ENCODE measurements around the gene TIMM22. TPM values are rescaled to one million over a fixed set of nuclear protein-coding genes. Genes with fewer than 3 reads are reported as not detected.
A peak's percentile ranks its signal among the peaks of the same experiment; 100 is the strongest.
"Not testable (repeated sequence)": the region's sequence is repeated elsewhere in the genome, so short reads cannot be mapped to it uniquely, and the experiment has no call there.

The TIMM22 gene
- total RNA-seq, result 10 to 100 TPM; 11.6 to 12.9 (median 12.6) TPM

- TF ChIP-seq EP300 (IDR thresholded peaks at IDR 0.05) (no peak), CTCF (IDR thresholded peaks at IDR 0.05) (peak; percentile 92 to 94), POLR2AphosphoS5 (IDR thresholded peaks at IDR 0.05) (peak in 2 of 3 donors; percentile 69 to 89), POLR2A (IDR thresholded peaks at IDR 0.05) (peak in 1 of 2 donors; percentile 60)
- DNase-seq (ENCODE audit: low spot score in 2 of 2), result peak; percentile 94 to 96
- H3K36me3 ChIP-seq, result peaks cover 17% of the 10 kb centered on the region
- no peaks in the 10 kb centered on the region for H3K9me3 ChIP-seq
- H3K27me3 ChIP-seq, result no peaks in the 10 kb centered on the region
- peak within 1 kb of the TSS; percentile 87 for H3K27ac ChIP-seq
- WGBS, result under 1% methylated on average over 47 of the region's 71 CpGs
- peaks cover 35% of the 10 kb centered on the region for H3K4me1 ChIP-seq
- H3K4me3 ChIP-seq, result peak within 1 kb of the TSS; percentile 94
These were observed at the start of gene TIMM22 for GRCh38 chr17:996554-997344. TSS of gene TIMM22 (plus strand) at chr17:997129. CDS start at chr17:997143, 14 bp downstream.

GRCh38 chr17:948284-948852 lies 48.6 kb upstream of the TIMM22 start:
- Histone ChIP-seq H3K4me3 (no peak overlapping the region), H3K4me1 (peaks cover 21% of the 10 kb centered on the region), H3K9me3 (no peaks in the 10 kb centered on the region), H3K27ac (no peak overlapping the region), H3K36me3 (peaks cover 7% of the 10 kb centered on the region), H3K27me3 (no peaks in the 10 kb centered on the region)
- WGBS, result 37% methylated on average over 25 of the region's 25 CpGs
- DNase-seq (ENCODE audit: low spot score in 2 of 2), result no peak
- TF ChIP-seq EP300 (IDR thresholded peaks at IDR 0.05) (no peak), POLR2AphosphoS5 (IDR thresholded peaks at IDR 0.05) (no peak), CTCF (IDR thresholded peaks at IDR 0.05) (no peak), POLR2A (IDR thresholded peaks at IDR 0.05) (no peak)

- Histone ChIP-seq H3K4me3 (no peak overlapping the region), H3K27ac (no peak overlapping the region), H3K9me3 (no peaks in the 10 kb centered on the region), H3K27me3 (no peaks in the 10 kb centered on the region), H3K4me1 (peaks cover 21% of the 10 kb centered on the region), H3K36me3 (peaks cover 7% of the 10 kb centered on the region)
- TF ChIP-seq POLR2A (IDR thresholded peaks at IDR 0.05) (no peak), CTCF (IDR thresholded peaks at IDR 0.05) (no peak), EP300 (IDR thresholded peaks at IDR 0.05) (no peak), POLR2AphosphoS5 (IDR thresholded peaks at IDR 0.05) (no peak)
- 69% methylated on average over 7 of the region's 12 CpGs for WGBS
- DNase-seq (ENCODE audit: low spot score in 2 of 2), result no peak
These were observed 47.2 kb upstream of the TIMM22 start for GRCh38 chr17:949623-950303.

- Histone ChIP-seq H3K4me3 (no peak overlapping the region), H3K4me1 (peaks cover 21% of the 10 kb centered on the region), H3K27ac (no peak overlapping the region), H3K27me3 (no peaks in the 10 kb centered on the region), H3K36me3 (peaks cover 3% of the 10 kb centered on the region), H3K9me3 (no peaks in the 10 kb centered on the region)
- no peak for DNase-seq (ENCODE audit: low spot score in 2 of 2)
- WGBS, result 46% methylated on average over 15 of the region's 27 CpGs
- no peak for TF ChIP-seq POLR2AphosphoS5 (IDR thresholded peaks at IDR 0.05)
- TF ChIP-seq POLR2A (IDR thresholded peaks at IDR 0.05), result no peak
- TF ChIP-seq EP300 (IDR thresholded peaks at IDR 0.05), result no peak
- no peak for TF ChIP-seq CTCF (IDR thresholded peaks at IDR 0.05)
These were observed 45.4 kb upstream of the TIMM22 start for GRCh38 chr17:951325-952132.

GRCh38 chr17:952592-952991 lies 44.3 kb upstream of the TIMM22 start:
- not testable (repeated sequence) for H3K36me3 ChIP-seq; H3K4me3 ChIP-seq; H3K27me3 ChIP-seq; H3K27ac ChIP-seq; H3K9me3 ChIP-seq; DNase-seq (ENCODE audit: low spot score in 2 of 2)
- 97% methylated on average over 9 of the region's 18 CpGs for WGBS
- peaks cover 21% of the 10 kb centered on the region for H3K4me1 ChIP-seq

Measured in suprapubic skin (tissue), 4 donors.